MM.1S (cell line): ENCODE results near the gene PPM1H.
"Not testable (repeated sequence)": the region's sequence is repeated elsewhere in the genome, so short reads cannot be mapped to it uniquely, and the experiment has no call there.

Experiments used
- DNase-seq: peaks from one replicate; pipeline ENCODE4 v3.0.0-alpha.2; 2015
- H2AFZ ChIP-seq: fragments of 300-600 bp; sonication (generic); 2 replicates; pipeline ENCODE4 v1.6.0; 2016; ENCODE audit warnings: antibody characterized with exemption, low read length
- H3F3A ChIP-seq: fragments of 300-600 bp; sonication (generic); 2 replicates; pipeline ENCODE4 v1.6.1; 2016; ENCODE audit warnings: mild to moderate bottlenecking, antibody characterized with exemption, low read length, moderate library complexity, mixed read lengths; ENCODE audit not compliant: insufficient read depth
- H3K27ac ChIP-seq: fragments of 300-600 bp; sonication (generic); 2 replicates; pipeline ENCODE4 v1.5.1; 2016; ENCODE audit warnings: mild to moderate bottlenecking, low read length
- H3K27me3 ChIP-seq: fragments of 300-600 bp; sonication (generic); replicated peaks from 2 replicates; pipeline ENCODE4 v1.6.0; 2016; ENCODE audit warnings: low read length; ENCODE audit not compliant: insufficient read depth
- H3K36me3 ChIP-seq: fragments of 300-600 bp; sonication (generic); replicated peaks from 2 replicates; pipeline ENCODE4 v1.6.1; 2016; ENCODE audit warnings: mild to moderate bottlenecking, low read length, mixed read lengths; ENCODE audit not compliant: insufficient read depth
- H3K4me1 ChIP-seq: fragments of 300-600 bp; sonication (generic); 2 replicates; pipeline ENCODE4 v1.6.1; 2016; ENCODE audit warnings: low read length, mixed read lengths
- H3K4me2 ChIP-seq: fragments of 300-600 bp; sonication (generic); 2 replicates; pipeline ENCODE4 v1.6.0; 2016; ENCODE audit warnings: low read depth, low read length
- H3K4me3 ChIP-seq: fragments of 300-600 bp; sonication (generic); 2 replicates; pipeline ENCODE4 v1.5.1; 2016; ENCODE audit warnings: low read length, mixed read lengths
- H3K79me2 ChIP-seq: fragments of 300-600 bp; sonication (generic); 2 replicates; pipeline ENCODE4 v1.6.1; 2016; ENCODE audit warnings: mixed run types, low read length, mixed read lengths
- H3K9ac ChIP-seq: fragments of 300-600 bp; sonication (generic); 2 replicates; pipeline ENCODE4 v1.6.1; 2016; ENCODE audit warnings: low read length, mixed read lengths
- H3K9me2 ChIP-seq: fragments of 300-600 bp; sonication (generic); replicated peaks from 2 replicates; pipeline ENCODE4 v1.6.1; 2016; ENCODE audit warnings: mild to moderate bottlenecking, low read length, mixed read lengths; ENCODE audit not compliant: insufficient read depth
- H3K9me3 ChIP-seq: fragments of 300-600 bp; sonication (generic); replicated peaks from 2 replicates; pipeline ENCODE4 v1.6.1; 2016; ENCODE audit warnings: mild to moderate bottlenecking, low read length, mixed read lengths; ENCODE audit not compliant: insufficient read depth
- H4K20me1 ChIP-seq: fragments of 300-600 bp; sonication (generic); 2 replicates; pipeline ENCODE4 v1.6.1; 2016; ENCODE audit warnings: mild to moderate bottlenecking, low read length, moderate library complexity, mixed read lengths; ENCODE audit not compliant: insufficient read depth
- CTCF ChIP-seq: fragments of 300-600 bp; sonication (generic); IDR thresholded peaks from 2 replicates; pipeline ENCODE4 v1.5.1; 2016; ENCODE audit warnings: antibody characterized with exemption, low read length, mixed read lengths
- EZH2 ChIP-seq: fragments of 300-600 bp; sonication (generic); optimal IDR thresholded peaks from 2 replicates; pipeline ENCODE3; 2017; ENCODE audit warnings: low read depth, mild to moderate bottlenecking, antibody characterized with exemption, low read length, mixed read lengths
- EZH2phosphoT487 ChIP-seq: fragments of 300-600 bp; sonication (generic); IDR thresholded peaks from 2 replicates; pipeline ENCODE4 v1.6.1; 2018; ENCODE audit warnings: antibody characterized with exemption, low read length

PPM1H gene

GRCh38 chr12:62814243-62814642 lies 120.7 kb downstream of the PPM1H start:
- no peak for DNase-seq
- Histone ChIP-seq H3K4me3 (no peak overlapping the region), H3K9ac (no peak overlapping the region), H4K20me1 (no peaks in the 10 kb centered on the region), H3K36me3 (no peaks in the 10 kb centered on the region), H3K9me2 (no peaks in the 10 kb centered on the region), H3K79me2 (no peaks in the 10 kb centered on the region), H3K4me2 (no peak overlapping the region), H3K27ac (no peak overlapping the region), H3F3A (peaks cover 9% of the 10 kb centered on the region; the same call in 1 of the 2 replicates), H3K27me3 (no peaks in the 10 kb centered on the region), H3K9me3 (no peaks in the 10 kb centered on the region), H3K4me1 (peaks cover 16% of the 10 kb centered on the region), H2AFZ (no peak overlapping the region)
- TF ChIP-seq EZH2phosphoT487 (no peak), CTCF (no peak), EZH2 (no peak)

- H3K27ac ChIP-seq: peak overlapping the region; percentile 48; the same call in 1 of the 2 replicates
- peak; percentile 65 for DNase-seq
- H2AFZ ChIP-seq: peak overlapping the region; percentile 95
- peak overlapping the region; percentile 41; the same call in 1 of the 2 replicates for H3K9ac ChIP-seq
- H3K79me2 ChIP-seq: no peaks in the 10 kb centered on the region
- H3K36me3 ChIP-seq: no peaks in the 10 kb centered on the region
- no peaks in the 10 kb centered on the region for H3K27me3 ChIP-seq
- peak; percentile 78 for TF ChIP-seq CTCF
- TF ChIP-seq EZH2phosphoT487: no peak
- H3F3A ChIP-seq: peaks cover 9% of the 10 kb centered on the region; the same call in 1 of the 2 replicates
- peaks cover 13% of the 10 kb centered on the region for H3K4me1 ChIP-seq
- peak overlapping the region; percentile 55 for H3K4me3 ChIP-seq
- peak overlapping the region; percentile 85 for H3K4me2 ChIP-seq
- H3K9me3 ChIP-seq: no peaks in the 10 kb centered on the region
- no peaks in the 10 kb centered on the region for H4K20me1 ChIP-seq
- H3K9me2 ChIP-seq: no peaks in the 10 kb centered on the region
Measured at GRCh38 chr12:62813031-62813829, 121.7 kb downstream of the PPM1H start.

GRCh38 chr12:62811481-62811880 lies 123.5 kb downstream of the PPM1H start:
- not testable (repeated sequence) for H3K9ac ChIP-seq, H3K4me2 ChIP-seq, H3K4me1 ChIP-seq, H3K9me3 ChIP-seq, H3K79me2 ChIP-seq, H3K9me2 ChIP-seq, H3K4me3 ChIP-seq, H3F3A ChIP-seq, H3K27ac ChIP-seq, H4K20me1 ChIP-seq, H2AFZ ChIP-seq, H3K27me3 ChIP-seq, H3K36me3 ChIP-seq, DNase-seq

GRCh38 chr12:62808166-62808879 lies 126.6 kb downstream of the PPM1H start:
- Histone ChIP-seq H3K4me1 (peaks cover 9% of the 10 kb centered on the region), H3F3A (peaks cover 9% of the 10 kb centered on the region; the same call in 1 of the 2 replicates), H3K79me2 (no peaks in the 10 kb centered on the region), H3K4me3 (no peak overlapping the region), H3K4me2 (no peak overlapping the region), H3K36me3 (no peaks in the 10 kb centered on the region), H3K27me3 (no peaks in the 10 kb centered on the region), H2AFZ (no peak overlapping the region), H3K9me3 (no peaks in the 10 kb centered on the region), H4K20me1 (no peaks in the 10 kb centered on the region), H3K9me2 (no peaks in the 10 kb centered on the region), H3K9ac (no peak overlapping the region), H3K27ac (no peak overlapping the region)
- no peak for DNase-seq
- TF ChIP-seq EZH2 (no peak), CTCF (no peak), EZH2phosphoT487 (no peak)
